Adipocyte (in vitro differentiated cells): ENCODE measurements around the gene SETD1A.

Experiments
- DNase-seq: peaks from one replicate; pipeline ENCODE4 v3.0.0-alpha.2; 2015; ENCODE audit warnings: low read depth
- H3K27me3 ChIP-seq: replicated peaks from 2 replicates; pipeline ENCODE4 v1.7.0; 2013; ENCODE audit warnings: mild to moderate bottlenecking, low read length, moderate library complexity; ENCODE audit not compliant: control insufficient read depth, insufficient read depth
- H3K36me3 ChIP-seq: 2 replicates; pipeline ENCODE4 v1.7.0; 2013; ENCODE audit warnings: low read length, mild to moderate bottlenecking, moderate library complexity; ENCODE audit not compliant: control insufficient read depth, insufficient read depth, severe bottlenecking
- H3K4me1 ChIP-seq: 2 replicates; pipeline ENCODE4 v1.7.0; 2013; ENCODE audit warnings: mild to moderate bottlenecking, low read length, moderate library complexity; ENCODE audit not compliant: control insufficient read depth, insufficient read depth
- H3K4me3 ChIP-seq: 2 replicates; pipeline ENCODE4 v1.7.0; 2013; ENCODE audit warnings: mild to moderate bottlenecking, low read length, moderate library complexity
- H3K9ac ChIP-seq: 2 replicates; pipeline ENCODE4 v1.7.0; 2013; ENCODE audit warnings: mild to moderate bottlenecking, low read length, moderate library complexity
- H3K9me3 ChIP-seq: 2 replicates; pipeline ENCODE4 v1.7.0; 2013; ENCODE audit warnings: mild to moderate bottlenecking, low read length, moderate library complexity; ENCODE audit not compliant: control insufficient read depth

Gene SETD1A

GRCh38 chr16:30958175-30959079 lies 873 bp downstream of the SETD1A start:
- peaks cover 29% of the 10 kb centered on the region for H3K4me1 ChIP-seq
- DNase-seq, result peak; percentile 81

GRCh38 chr16:30961384-30961783 lies 3.8 kb downstream of the SETD1A start:
- Histone ChIP-seq H3K9ac (no peak overlapping the region), H3K36me3 (peaks cover 69% of the 10 kb centered on the region), H3K4me1 (peaks cover 21% of the 10 kb centered on the region), H3K27me3 (no peaks in the 10 kb centered on the region), H3K9me3 (no peaks in the 10 kb centered on the region), H3K4me3 (no peak overlapping the region)
- DNase-seq, result no peak

More at GRCh38 chr16:30958175-30959079, 873 bp downstream of the SETD1A start:
- no peaks in the 10 kb centered on the region for H3K9me3 ChIP-seq
- H3K4me3 ChIP-seq, result peak overlapping the region; percentile 89
- H3K9ac ChIP-seq, result peak overlapping the region; percentile 98
- H3K27me3 ChIP-seq, result no peaks in the 10 kb centered on the region
- peaks cover 41% of the 10 kb centered on the region for H3K36me3 ChIP-seq

- Histone ChIP-seq H3K4me1 (peaks cover 16% of the 10 kb centered on the region), H3K4me3 (no peak overlapping the region), H3K36me3 (peaks cover 86% of the 10 kb centered on the region), H3K9me3 (no peaks in the 10 kb centered on the region), H3K9ac (no peak overlapping the region), H3K27me3 (no peaks in the 10 kb centered on the region)
- no peak for DNase-seq
These were observed 6.5 kb downstream of the SETD1A start for GRCh38 chr16:30963925-30964511.

- Histone ChIP-seq H3K4me3 (no peak overlapping the region), H3K27me3 (no peaks in the 10 kb centered on the region), H3K4me1 (peaks cover 10% of the 10 kb centered on the region), H3K36me3 (peaks cover 86% of the 10 kb centered on the region), H3K9ac (no peak overlapping the region), H3K9me3 (no peaks in the 10 kb centered on the region)
- DNase-seq, result no peak
These were observed 7.1 kb downstream of the SETD1A start for GRCh38 chr16:30964574-30965226.

GRCh38 chr16:30965436-30965835 lies 7.9 kb downstream of the SETD1A start:
- DNase-seq, result no peak
- Histone ChIP-seq H3K9ac (no peak overlapping the region), H3K4me3 (no peak overlapping the region), H3K4me1 (peaks cover 5% of the 10 kb centered on the region), H3K36me3 (peaks cover 83% of the 10 kb centered on the region), H3K9me3 (no peaks in the 10 kb centered on the region), H3K27me3 (no peaks in the 10 kb centered on the region)

- DNase-seq, result no peak
- H3K4me1 ChIP-seq, result peaks cover 5% of the 10 kb centered on the region
- H3K27me3 ChIP-seq, result no peaks in the 10 kb centered on the region
- no peak overlapping the region for H3K9ac ChIP-seq
- no peak overlapping the region for H3K4me3 ChIP-seq
- peaks cover 84% of the 10 kb centered on the region for H3K36me3 ChIP-seq
- H3K9me3 ChIP-seq, result no peaks in the 10 kb centered on the region
These were observed 8.6 kb downstream of the SETD1A start for GRCh38 chr16:30966033-30966619.

- no peak for DNase-seq
- Histone ChIP-seq H3K9ac (no peak overlapping the region), H3K36me3 (peaks cover 85% of the 10 kb centered on the region)
These were observed 10.2 kb downstream of the SETD1A start for GRCh38 chr16:30967795-30968194.

GRCh38 chr16:30969246-30969842 lies 11.8 kb downstream of the SETD1A start:
- peaks cover 5% of the 10 kb centered on the region for H3K4me1 ChIP-seq
- DNase-seq, result no peak
- H3K36me3 ChIP-seq, result peaks cover 85% of the 10 kb centered on the region
- no peaks in the 10 kb centered on the region for H3K9me3 ChIP-seq
- no peak overlapping the region for H3K9ac ChIP-seq
- no peak overlapping the region for H3K4me3 ChIP-seq
- no peaks in the 10 kb centered on the region for H3K27me3 ChIP-seq

More at GRCh38 chr16:30967795-30968194, 10.2 kb downstream of the SETD1A start:
- no peaks in the 10 kb centered on the region for H3K9me3 ChIP-seq
- no peak overlapping the region for H3K4me3 ChIP-seq
- peaks cover 5% of the 10 kb centered on the region for H3K4me1 ChIP-seq
- no peaks in the 10 kb centered on the region for H3K27me3 ChIP-seq

GRCh38 chr16:30971298-30971697 lies 13.7 kb downstream of the SETD1A start:
- no peak overlapping the region for H3K4me3 ChIP-seq
- no peak overlapping the region for H3K9ac ChIP-seq
- peaks cover 5% of the 10 kb centered on the region for H3K4me1 ChIP-seq
- no peaks in the 10 kb centered on the region for H3K9me3 ChIP-seq
- DNase-seq, result no peak
- peaks cover 84% of the 10 kb centered on the region for H3K36me3 ChIP-seq
- H3K27me3 ChIP-seq, result no peaks in the 10 kb centered on the region

GRCh38 chr16:30972872-30973271 lies 15.3 kb downstream of the SETD1A start:
- Histone ChIP-seq H3K4me3 (no peak overlapping the region), H3K9me3 (no peaks in the 10 kb centered on the region), H3K9ac (no peak overlapping the region), H3K36me3 (peaks cover 85% of the 10 kb centered on the region), H3K4me1 (peaks cover 2% of the 10 kb centered on the region), H3K27me3 (no peaks in the 10 kb centered on the region)
- DNase-seq, result peak; percentile 32
